ENCODE data around the gene NTRK2. TPM values are rescaled to one million over a fixed set of nuclear protein-coding genes. Genes with fewer than 3 reads are reported as not detected.

NTRK2 gene
- polyA plus RNA-seq, 1 donor (not counting 4 experiments of a cell fraction or from before 2014, with no cell fraction given): 0.08 TPM

DNA sequence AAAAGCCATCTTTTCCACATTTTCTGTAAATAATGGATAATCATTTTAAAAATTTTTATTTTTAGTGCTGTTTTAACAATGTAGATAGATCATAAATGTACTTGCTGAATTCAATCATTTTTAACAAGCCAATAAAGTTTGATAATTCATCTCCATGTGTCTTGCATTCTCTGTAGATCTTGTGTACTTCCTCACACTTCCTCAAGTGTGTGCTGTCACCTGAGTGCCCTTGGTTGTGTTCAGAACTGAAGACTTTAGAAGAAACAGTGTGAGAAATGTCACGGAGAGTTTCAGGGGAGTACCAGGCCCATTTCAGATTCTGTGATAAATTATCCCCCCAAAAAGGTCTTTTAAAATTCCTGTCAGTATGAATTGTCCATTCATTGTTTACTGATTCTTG lies 146.0 kb downstream of the NTRK2 start:
- dilution Hi-C loops (cut with MboI; ENCODE audit: extremely low pct_ligation_motif_present, low sequenced_read_pairs): no loop called here
- H4K20me1 ChIP-seq (ENCODE audit: control insufficient read depth, extremely low read depth, insufficient read depth, low read length): no peaks in the 10 kb centered on the region
- no peaks in the 10 kb centered on the region for H3K79me2 ChIP-seq (ENCODE audit: control insufficient read depth, insufficient read depth, low read length)
- no peaks in the 10 kb centered on the region for H3K9me1 ChIP-seq (ENCODE audit: control insufficient read depth, extremely low read depth, insufficient read depth, low read length)
- no peak overlapping the region for H3K9ac ChIP-seq (ENCODE audit: control insufficient read depth, extremely low read depth, insufficient read depth, low read length)
- no peaks in the 10 kb centered on the region for H3K9me3 ChIP-seq (ENCODE audit: control insufficient read depth, low read depth, low read length)
- no peaks in the 10 kb centered on the region for H3K36me3 ChIP-seq (ENCODE audit: control insufficient read depth in 2 of 2, extremely low read depth in 1 of 2, insufficient read depth in 2 of 2, low read length in 2 of 2)
- no peak overlapping the region for H3K4me2 ChIP-seq (ENCODE audit: control insufficient read depth, extremely low read depth, insufficient read depth, low read depth, low read length)
- H3K4me3 ChIP-seq (ENCODE audit: control insufficient read depth in 2 of 3, extremely low read depth in 1 of 3, insufficient read depth in 2 of 3, low read depth in 1 of 3, low read length in 3 of 3): no peak overlapping the region
- FAIRE-seq: no peak
- H3K27me3 ChIP-seq (ENCODE audit: control insufficient read depth, extremely low read depth, insufficient read depth, low read length): no peaks in the 10 kb centered on the region
- no peaks in the 10 kb centered on the region for H3K4me1 ChIP-seq (ENCODE audit: control insufficient read depth, extremely low read depth, insufficient read depth, low read length)
- H2AFZ ChIP-seq (ENCODE audit: control insufficient read depth, low read length): no peak overlapping the region
- no peak overlapping the region for H3K27ac ChIP-seq (ENCODE audit: control insufficient read depth, insufficient read depth, low read length)
- TF ChIP-seq EZH2 (IDR thresholded peaks at IDR 0.05; ENCODE audit: low read length): no peak
- TF ChIP-seq, protein P1, sequence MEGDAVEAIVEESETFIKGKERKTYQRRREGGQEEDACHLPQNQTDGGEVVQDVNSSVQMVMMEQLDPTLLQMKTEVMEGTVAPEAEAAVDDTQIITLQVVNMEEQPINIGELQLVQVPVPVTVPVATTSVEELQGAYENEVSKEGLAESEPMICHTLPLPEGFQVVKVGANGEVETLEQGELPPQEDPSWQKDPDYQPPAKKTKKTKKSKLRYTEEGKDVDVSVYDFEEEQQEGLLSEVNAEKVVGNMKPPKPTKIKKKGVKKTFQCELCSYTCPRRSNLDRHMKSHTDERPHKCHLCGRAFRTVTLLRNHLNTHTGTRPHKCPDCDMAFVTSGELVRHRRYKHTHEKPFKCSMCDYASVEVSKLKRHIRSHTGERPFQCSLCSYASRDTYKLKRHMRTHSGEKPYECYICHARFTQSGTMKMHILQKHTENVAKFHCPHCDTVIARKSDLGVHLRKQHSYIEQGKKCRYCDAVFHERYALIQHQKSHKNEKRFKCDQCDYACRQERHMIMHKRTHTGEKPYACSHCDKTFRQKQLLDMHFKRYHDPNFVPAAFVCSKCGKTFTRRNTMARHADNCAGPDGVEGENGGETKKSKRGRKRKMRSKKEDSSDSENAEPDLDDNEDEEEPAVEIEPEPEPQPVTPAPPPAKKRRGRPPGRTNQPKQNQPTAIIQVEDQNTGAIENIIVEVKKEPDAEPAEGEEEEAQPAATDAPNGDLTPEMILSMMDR (optimal IDR thresholded peaks at IDR 0.05 in 1 of 3, IDR thresholded peaks at IDR 0.05 in 1 of 3, conservative IDR thresholded peaks at IDR 0.05 in 1 of 3; ENCODE audit: extremely low read depth in 1 of 3, insufficient read depth in 2 of 3, low read length in 3 of 3): no peak
- DNase-seq (ENCODE audit: low read depth, low spot score): no peak

DNA sequence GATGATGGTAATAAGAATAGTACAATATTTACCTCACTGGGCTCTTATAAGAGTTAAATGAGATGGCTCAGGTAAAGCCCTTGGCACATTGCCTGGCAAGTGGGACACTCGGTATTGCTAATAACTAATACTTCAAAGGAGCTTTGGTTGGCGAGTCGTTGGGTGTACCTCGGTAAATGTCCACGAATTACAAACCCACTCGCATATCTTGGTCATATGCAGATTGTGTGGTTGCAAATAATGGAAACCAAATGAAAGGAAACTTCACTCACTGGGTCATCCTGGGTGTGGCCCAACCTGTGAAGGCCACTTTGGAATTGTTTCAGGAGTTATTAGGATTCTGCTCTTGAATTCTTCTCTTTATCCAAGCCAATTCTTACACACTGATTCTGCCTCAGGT lies 147.5 kb downstream of the NTRK2 start:
- Histone ChIP-seq H3K4me3 (ENCODE audit: control insufficient read depth in 2 of 3, extremely low read depth in 1 of 3, insufficient read depth in 2 of 3, low read depth in 1 of 3, low read length in 3 of 3) (no peak overlapping the region), H3K9ac (ENCODE audit: control insufficient read depth, extremely low read depth, insufficient read depth, low read length) (no peak overlapping the region), H2AFZ (ENCODE audit: control insufficient read depth, low read length) (no peak overlapping the region), H3K27ac (ENCODE audit: control insufficient read depth, insufficient read depth, low read length) (no peak overlapping the region), H3K4me1 (ENCODE audit: control insufficient read depth, extremely low read depth, insufficient read depth, low read length) (no peaks in the 10 kb centered on the region), H4K20me1 (ENCODE audit: control insufficient read depth, extremely low read depth, insufficient read depth, low read length) (no peaks in the 10 kb centered on the region), H3K36me3 (ENCODE audit: control insufficient read depth in 2 of 2, extremely low read depth in 1 of 2, insufficient read depth in 2 of 2, low read length in 2 of 2) (no peaks in the 10 kb centered on the region), H3K9me3 (ENCODE audit: control insufficient read depth, low read depth, low read length) (no peaks in the 10 kb centered on the region), H3K9me1 (ENCODE audit: control insufficient read depth, extremely low read depth, insufficient read depth, low read length) (no peaks in the 10 kb centered on the region), H3K79me2 (ENCODE audit: control insufficient read depth, insufficient read depth, low read length) (no peaks in the 10 kb centered on the region), H3K27me3 (ENCODE audit: control insufficient read depth, extremely low read depth, insufficient read depth, low read length) (no peaks in the 10 kb centered on the region), H3K4me2 (ENCODE audit: control insufficient read depth, extremely low read depth, insufficient read depth, low read depth, low read length) (no peak overlapping the region)
- TF ChIP-seq EZH2 (IDR thresholded peaks at IDR 0.05; ENCODE audit: low read length): no peak
- TF ChIP-seq, protein P1 (optimal IDR thresholded peaks at IDR 0.05 in 1 of 3, IDR thresholded peaks at IDR 0.05 in 1 of 3, conservative IDR thresholded peaks at IDR 0.05 in 1 of 3; ENCODE audit: extremely low read depth in 1 of 3, insufficient read depth in 2 of 3, low read length in 3 of 3): no peak
- no peak for DNase-seq (ENCODE audit: low read depth, low spot score)
- FAIRE-seq: no peak
- dilution Hi-C loops (cut with MboI; ENCODE audit: extremely low pct_ligation_motif_present, low sequenced_read_pairs): no loop called here
